Endothelial cell of umbilical vein (primary cell): ENCODE measurements around the gene NR1H2.

Experiments used
- EZH2 ChIP-seq: IDR thresholded peaks from 2 replicates; pipeline ENCODE4 v1.6.1; 2012; ENCODE audit warnings: borderline replicate concordance, low read depth, mild to moderate bottlenecking, moderate library complexity, low read length, inconsistent platforms; ENCODE audit not compliant: severe bottlenecking
- JUN ChIP-seq: IDR thresholded peaks from 2 replicates; pipeline ENCODE4 v1.6.1; 2011; ENCODE audit warnings: borderline replicate concordance, low read depth; ENCODE audit not compliant: insufficient read length, insufficient read depth
- MAX ChIP-seq: IDR thresholded peaks from 2 replicates; pipeline ENCODE4 v1.6.1; 2011; ENCODE audit not compliant: insufficient read depth, insufficient read length
- POLR2A ChIP-seq: IDR thresholded peaks from 2 replicates; pipeline ENCODE4 v1.6.1; 2012; ENCODE audit warnings: low read depth, mild to moderate bottlenecking, control low read depth, low read length
- TF ChIP-seq, protein P1 (sequence below), 2 donors: IDR thresholded peaks; 1 replicate in 1 of 2; 2 replicates in 1 of 2; pipeline ENCODE4 v1.5.1; 2011; ENCODE audit warnings: low read length in 2 of 2, mild to moderate bottlenecking in 2 of 2, moderate library complexity in 2 of 2, control low read depth in 1 of 2, inconsistent platforms in 1 of 2, low read depth in 1 of 2; ENCODE audit not compliant: insufficient read depth in 1 of 2; ENCODE audit errors: extremely low read depth in 1 of 2

- TF ChIP-seq, protein P1, sequence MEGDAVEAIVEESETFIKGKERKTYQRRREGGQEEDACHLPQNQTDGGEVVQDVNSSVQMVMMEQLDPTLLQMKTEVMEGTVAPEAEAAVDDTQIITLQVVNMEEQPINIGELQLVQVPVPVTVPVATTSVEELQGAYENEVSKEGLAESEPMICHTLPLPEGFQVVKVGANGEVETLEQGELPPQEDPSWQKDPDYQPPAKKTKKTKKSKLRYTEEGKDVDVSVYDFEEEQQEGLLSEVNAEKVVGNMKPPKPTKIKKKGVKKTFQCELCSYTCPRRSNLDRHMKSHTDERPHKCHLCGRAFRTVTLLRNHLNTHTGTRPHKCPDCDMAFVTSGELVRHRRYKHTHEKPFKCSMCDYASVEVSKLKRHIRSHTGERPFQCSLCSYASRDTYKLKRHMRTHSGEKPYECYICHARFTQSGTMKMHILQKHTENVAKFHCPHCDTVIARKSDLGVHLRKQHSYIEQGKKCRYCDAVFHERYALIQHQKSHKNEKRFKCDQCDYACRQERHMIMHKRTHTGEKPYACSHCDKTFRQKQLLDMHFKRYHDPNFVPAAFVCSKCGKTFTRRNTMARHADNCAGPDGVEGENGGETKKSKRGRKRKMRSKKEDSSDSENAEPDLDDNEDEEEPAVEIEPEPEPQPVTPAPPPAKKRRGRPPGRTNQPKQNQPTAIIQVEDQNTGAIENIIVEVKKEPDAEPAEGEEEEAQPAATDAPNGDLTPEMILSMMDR (IDR thresholded peaks at IDR 0.05; ENCODE audit: extremely low read depth in 1 of 2, insufficient read depth in 1 of 2, low read depth in 1 of 2, low read length in 2 of 2) = no peak
- TF ChIP-seq EZH2 (no peak), POLR2A (no peak), MAX (no peak), JUN (no peak)
These were observed 4.5 kb downstream of the NR1H2 start for GRCh38 chr19:50380751-50381151.
